Gastroesophageal sphincter (tissue), 3 donors: ENCODE results near the gene GALNT9.

Experiments
- CTCF ChIP-seq, 4 experiments: fragments of 200-600 bp in 2 of 4; fragments of 450-650 bp in 2 of 4; sonication (generic) in 1 of 4; IDR thresholded peaks; one replicate each; pipeline ENCODE4 v1.5.1; 2017 to 2019; ENCODE audit warnings: antibody characterized with exemption in 4 of 4, mild to moderate bottlenecking in 2 of 4, moderate library complexity in 2 of 4
- POLR2A ChIP-seq, 2 donors: fragments of 450-650 bp; IDR thresholded peaks; one replicate each; pipeline ENCODE4 v1.6.1; 2017; ENCODE audit warnings: antibody characterized with exemption in 2 of 2, mild to moderate bottlenecking in 2 of 2, moderate library complexity in 1 of 2

GRCh38 chr12:132374612-132375445, 45.4 kb upstream of the GALNT9 start:
- no peak for TF ChIP-seq CTCF (IDR thresholded peaks at IDR 0.05)
- no peak for TF ChIP-seq POLR2A (IDR thresholded peaks at IDR 0.05)
